IgD-negative memory B cell (primary cell): ENCODE data around the gene THSD4. TPM values are rescaled to one million over a fixed set of nuclear protein-coding genes. Genes with fewer than 3 reads are reported as not detected.
A peak's percentile ranks its signal among the peaks of the same experiment; 100 is the strongest.
"Not testable (repeated sequence)": the region's sequence is repeated elsewhere in the genome, so short reads cannot be mapped to it uniquely, and the experiment has no call there.

ENCODE experiments used
- H3K27ac Mint-ChIP-seq, 3 donors: one replicate each; pipeline ENCODE4 v1.8.0; 2020 to 2022; ENCODE audit warnings: mild to moderate bottlenecking in 3 of 3, mixed read lengths in 3 of 3, moderate library complexity in 1 of 3
- H3K27me3 Mint-ChIP-seq: one replicate; pipeline ENCODE4 v1.8.0; 2021; ENCODE audit warnings: mixed read lengths
- H3K36me3 Mint-ChIP-seq: one replicate; pipeline ENCODE4 v1.8.0; 2020; ENCODE audit warnings: mild to moderate bottlenecking, mixed read lengths
- H3K4me1 Mint-ChIP-seq, 3 donors: one replicate each; pipeline ENCODE4 v1.8.0; 2020 to 2022; ENCODE audit warnings: mixed read lengths in 3 of 3, mild to moderate bottlenecking in 1 of 3
- H3K4me3 Mint-ChIP-seq, 4 donors: one replicate each; pipeline ENCODE4 v1.8.0; 2020 to 2022; ENCODE audit warnings: mild to moderate bottlenecking in 4 of 4, mixed read lengths in 4 of 4, moderate library complexity in 3 of 4
- H3K9me3 Mint-ChIP-seq, 3 donors: one replicate each; pipeline ENCODE4 v1.8.0; 2020 to 2021; ENCODE audit warnings: mixed read lengths in 3 of 3, mild to moderate bottlenecking in 1 of 3
- polyA plus RNA-seq: library from polyadenylated mRNA; unstranded; fragments of 300-500 nt; fragmentation: Illumina TruSeq; gene quantifications from one replicate; pipeline ENCODE4 v1.2.3, GENCODE V29; 2021

THSD4 gene
- polyA plus RNA-seq, 1 donor from 2014 or later = not detected

GRCh38 chr15:71142780-71143179, 27.5 kb downstream of the THSD4 start:
- Mint-ChIP-seq H3K36me3 (no peaks in the 10 kb centered on the region), H3K27ac (no peak overlapping the region), H3K27me3 (peaks cover 2% of the 10 kb centered on the region), H3K4me1 (no peaks in the 10 kb centered on the region), H3K4me3 (no peak overlapping the region), H3K9me3 (peaks cover 2 to 3% (median 3%) of the 10 kb centered on the region in 3 donors)

- Mint-ChIP-seq H3K36me3 (no peaks in the 10 kb centered on the region), H3K27me3 (no peaks in the 10 kb centered on the region), H3K27ac (no peak overlapping the region), H3K9me3 (peaks cover 0 to 3% (median 0%) of the 10 kb centered on the region in 3 donors), H3K4me1 (no peaks in the 10 kb centered on the region), H3K4me3 (no peak overlapping the region)
Measured at GRCh38 chr15:71143373-71144310, 28.4 kb downstream of the THSD4 start.

DNA sequence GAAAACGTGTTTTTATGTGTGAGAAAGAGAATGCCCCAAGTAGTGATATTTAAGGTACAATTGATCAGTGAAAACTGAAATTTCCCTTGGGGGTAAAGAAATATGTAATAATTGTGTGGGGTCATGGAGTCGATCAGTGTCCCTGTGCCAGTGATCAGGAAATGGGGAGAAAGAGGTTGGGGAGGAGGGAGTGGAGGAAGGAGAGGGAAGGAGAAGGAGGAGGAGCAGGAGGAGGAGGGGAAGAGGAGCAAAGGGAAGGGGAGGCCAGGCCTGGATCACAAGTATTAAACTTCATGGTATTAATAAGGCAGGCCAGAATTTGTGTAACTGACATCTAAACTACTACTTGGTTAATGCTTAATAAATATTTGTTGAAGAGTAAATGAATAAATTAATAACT, 30.4 kb downstream of the THSD4 start:
- H3K27ac Mint-ChIP-seq = no peak overlapping the region
- no peaks in the 10 kb centered on the region for H3K27me3 Mint-ChIP-seq
- H3K4me1 Mint-ChIP-seq = no peaks in the 10 kb centered on the region
- H3K9me3 Mint-ChIP-seq = peaks cover 0 to 3% (median 0%) of the 10 kb centered on the region in 3 donors
- peaks cover 1% of the 10 kb centered on the region for H3K36me3 Mint-ChIP-seq
- H3K4me3 Mint-ChIP-seq = no peak overlapping the region

GRCh38 chr15:71146580-71146982, 31.3 kb downstream of the THSD4 start:
- no peaks in the 10 kb centered on the region for H3K27me3 Mint-ChIP-seq
- H3K9me3 Mint-ChIP-seq = peaks cover 0 to 3% (median 0%) of the 10 kb centered on the region in 3 donors
- peaks cover 1% of the 10 kb centered on the region for H3K36me3 Mint-ChIP-seq
- no peak overlapping the region for H3K27ac Mint-ChIP-seq
- H3K4me1 Mint-ChIP-seq = no peaks in the 10 kb centered on the region
- no peak overlapping the region for H3K4me3 Mint-ChIP-seq

- Mint-ChIP-seq H3K4me3 (peak overlapping the region in 1 of 4 donors; percentile 37), H3K36me3 (peaks cover 1% of the 10 kb centered on the region), H3K4me1 (no peaks in the 10 kb centered on the region), H3K27me3 (no peaks in the 10 kb centered on the region), H3K27ac (no peak overlapping the region), H3K9me3 (peaks cover 0 to 3% (median 0%) of the 10 kb centered on the region in 3 donors)
Measured at GRCh38 chr15:71148048-71148447, 32.8 kb downstream of the THSD4 start.

DNA sequence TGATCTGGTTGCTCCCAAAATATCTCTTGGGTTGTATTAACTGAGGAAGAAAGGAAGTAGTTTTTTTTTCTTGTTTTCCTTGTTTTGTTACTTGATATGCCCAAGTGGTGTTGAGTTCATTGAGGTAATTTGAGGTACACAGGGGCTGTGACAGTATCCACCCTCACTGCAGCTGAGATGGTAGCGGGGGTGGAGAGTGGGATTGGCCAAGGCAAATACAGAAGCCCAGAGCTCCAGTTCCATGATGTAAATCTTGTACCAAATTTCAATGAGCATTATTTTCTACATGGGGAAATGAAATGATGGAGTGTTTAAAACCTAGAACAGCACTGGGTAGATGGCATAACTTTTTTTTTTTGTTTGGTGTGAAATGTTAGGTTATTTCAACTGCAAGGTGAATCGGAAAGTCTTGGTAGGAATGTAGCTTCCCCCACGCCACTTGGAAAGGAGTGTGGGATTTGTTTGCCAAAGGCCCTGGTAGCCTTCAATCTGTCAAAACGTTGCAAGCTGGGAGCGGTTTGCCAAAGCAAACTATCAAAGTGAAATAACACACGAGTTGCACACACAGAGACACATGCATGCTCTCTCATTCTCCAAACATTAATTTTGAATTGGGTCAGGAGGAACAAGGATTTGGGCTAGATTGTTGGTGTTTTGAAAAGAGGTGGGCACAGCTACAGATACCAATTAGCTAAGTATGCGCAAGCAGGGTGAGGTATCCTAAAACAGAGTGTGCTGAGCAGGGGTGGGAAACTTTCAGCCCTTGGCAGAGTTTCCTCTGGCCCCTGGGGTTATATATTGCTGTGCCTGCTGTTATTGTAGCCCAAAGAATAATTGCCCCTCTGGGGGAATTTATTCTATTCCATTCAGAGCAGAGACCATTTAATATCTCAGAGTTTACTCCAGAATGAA, 34.6 kb downstream of the THSD4 start:
- no peak overlapping the region for H3K27ac Mint-ChIP-seq
- H3K36me3 Mint-ChIP-seq = peaks cover 1% of the 10 kb centered on the region
- peaks cover 2% of the 10 kb centered on the region for H3K27me3 Mint-ChIP-seq
- no peak overlapping the region for H3K4me3 Mint-ChIP-seq
- no peaks in the 10 kb centered on the region for H3K9me3 Mint-ChIP-seq
- H3K4me1 Mint-ChIP-seq = no peaks in the 10 kb centered on the region

DNA sequence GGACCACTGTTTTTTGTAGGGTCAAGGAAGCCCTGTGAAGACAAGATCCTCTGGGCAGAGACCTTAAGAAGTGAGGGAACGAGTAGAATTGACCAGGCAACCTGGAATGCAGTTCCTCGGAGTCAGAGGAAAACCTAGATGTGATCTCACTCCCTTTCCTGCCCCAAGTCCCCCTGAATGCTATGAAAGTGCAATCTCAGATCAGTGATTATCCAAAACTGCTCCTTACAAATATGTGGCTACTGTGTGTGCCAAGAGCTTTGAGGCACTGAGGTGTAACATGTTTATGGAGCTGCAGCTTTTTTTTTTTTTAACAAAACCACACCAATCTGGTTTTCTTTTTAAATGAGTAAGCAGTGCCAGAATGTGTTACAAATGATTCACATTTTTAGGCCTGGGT, 35.8 kb downstream of the THSD4 start:
- peaks cover 2% of the 10 kb centered on the region for H3K27me3 Mint-ChIP-seq
- H3K27ac Mint-ChIP-seq = no peak overlapping the region
- peaks cover 1% of the 10 kb centered on the region for H3K36me3 Mint-ChIP-seq
- no peak overlapping the region for H3K4me3 Mint-ChIP-seq
- H3K9me3 Mint-ChIP-seq = no peaks in the 10 kb centered on the region
- no peaks in the 10 kb centered on the region for H3K4me1 Mint-ChIP-seq

DNA sequence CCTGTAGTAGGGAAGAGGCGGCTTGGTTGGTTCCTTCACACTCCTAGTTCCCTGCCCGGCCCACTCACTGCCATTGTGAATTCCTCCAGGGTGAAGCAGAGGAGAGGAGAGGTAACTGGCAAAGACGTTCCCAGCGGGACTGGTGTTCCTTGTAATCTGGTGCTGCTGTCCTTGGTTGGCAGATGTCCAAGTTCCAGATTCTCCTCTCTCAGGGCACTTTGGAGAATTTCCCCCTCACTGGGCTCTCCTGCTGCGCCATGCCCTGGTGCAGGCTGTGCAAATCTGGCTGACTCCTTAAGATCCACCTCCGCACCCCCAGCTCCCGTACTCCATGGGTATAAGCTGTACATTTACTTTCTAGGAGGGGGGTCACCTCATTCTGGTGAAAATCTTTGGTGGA, 37.3 kb downstream of the THSD4 start:
- no peak overlapping the region for H3K4me3 Mint-ChIP-seq
- H3K27me3 Mint-ChIP-seq = peaks cover 2% of the 10 kb centered on the region
- H3K27ac Mint-ChIP-seq = no peak overlapping the region
- H3K4me1 Mint-ChIP-seq = no peaks in the 10 kb centered on the region
- H3K9me3 Mint-ChIP-seq = no peaks in the 10 kb centered on the region
- H3K36me3 Mint-ChIP-seq = peaks cover 1% of the 10 kb centered on the region

- Mint-ChIP-seq H3K4me3 (no peak overlapping the region), H3K4me1 (no peaks in the 10 kb centered on the region), H3K27ac (no peak overlapping the region), H3K9me3 (no peaks in the 10 kb centered on the region), H3K27me3 (peaks cover 2% of the 10 kb centered on the region), H3K36me3 (peaks cover 1% of the 10 kb centered on the region)
Measured at GRCh38 chr15:71153823-71154524, 38.7 kb downstream of the THSD4 start.

DNA sequence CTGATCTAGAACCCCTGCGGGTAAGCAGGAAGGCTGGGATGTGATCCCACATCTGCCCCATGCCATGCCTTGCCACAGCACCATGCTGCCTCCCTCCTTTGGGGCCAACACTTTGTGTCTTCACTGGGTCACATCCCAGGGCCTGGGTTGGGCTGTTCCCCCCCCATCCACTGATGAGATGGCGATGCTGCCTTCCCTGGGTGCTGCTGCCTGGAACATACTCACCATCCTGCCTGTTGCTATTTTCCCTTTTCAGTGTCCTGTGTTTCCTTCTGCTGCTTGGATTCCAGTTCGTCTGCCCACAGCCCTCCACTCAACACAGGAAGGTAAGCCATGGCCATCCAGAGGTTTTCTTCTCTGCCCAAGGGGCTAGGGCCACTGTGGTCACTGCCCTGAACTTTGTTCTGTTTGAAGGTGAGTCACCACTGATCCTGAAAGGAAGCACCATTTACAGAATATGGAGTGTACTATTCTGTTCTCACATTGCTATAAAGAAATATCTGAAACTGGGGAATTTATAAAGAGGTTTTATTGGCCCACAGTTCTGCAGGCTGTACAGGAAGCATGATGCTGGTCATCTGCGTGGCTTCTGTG, 39.4 kb downstream of the THSD4 start:
- Mint-ChIP-seq H3K9me3 (no peaks in the 10 kb centered on the region), H3K36me3 (no peaks in the 10 kb centered on the region), H3K27ac (no peak overlapping the region), H3K27me3 (peaks cover 3% of the 10 kb centered on the region), H3K4me3 (no peak overlapping the region), H3K4me1 (no peaks in the 10 kb centered on the region)

- no peaks in the 10 kb centered on the region for H3K36me3 Mint-ChIP-seq
- no peaks in the 10 kb centered on the region for H3K4me1 Mint-ChIP-seq
- peak overlapping the region in 1 of 3 donors; percentile 5 for H3K27ac Mint-ChIP-seq
- H3K4me3 Mint-ChIP-seq = no peak overlapping the region
- H3K9me3 Mint-ChIP-seq = no peaks in the 10 kb centered on the region
- peaks cover 3% of the 10 kb centered on the region for H3K27me3 Mint-ChIP-seq
Measured at GRCh38 chr15:71155534-71155933, 40.3 kb downstream of the THSD4 start.

- Mint-ChIP-seq H3K27me3 (peaks cover 6% of the 10 kb centered on the region), H3K4me3 (no peak overlapping the region), H3K27ac (no peak overlapping the region), H3K9me3 (peaks cover 3 to 17% (median 8%) of the 10 kb centered on the region in 3 donors), H3K4me1 (no peaks in the 10 kb centered on the region), H3K36me3 (peaks cover 1% of the 10 kb centered on the region)
Measured at GRCh38 chr15:71160976-71161375, 45.7 kb downstream of the THSD4 start.

DNA sequence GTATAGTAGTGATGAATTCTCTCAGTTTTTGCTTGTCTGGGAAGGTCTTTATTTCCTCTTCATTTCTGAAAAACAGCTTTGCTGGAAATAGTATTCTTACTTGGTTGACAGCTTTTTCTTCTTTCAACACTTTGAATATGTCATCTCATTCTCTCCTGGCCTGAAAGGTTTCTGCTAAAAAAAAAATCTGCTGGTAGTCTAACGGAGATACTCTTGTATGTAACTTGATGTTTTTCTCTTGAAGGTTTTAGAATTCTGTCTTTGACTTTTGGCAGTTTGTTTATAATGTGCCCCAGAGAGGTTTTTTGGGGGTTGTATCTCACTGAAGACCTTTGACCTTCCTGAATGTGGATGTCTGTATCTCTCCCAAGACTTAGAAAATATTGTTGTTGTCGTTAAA, 47.0 kb downstream of the THSD4 start:
- peaks cover 3 to 17% (median 8%) of the 10 kb centered on the region in 3 donors for H3K9me3 Mint-ChIP-seq
- H3K4me1 Mint-ChIP-seq = no peaks in the 10 kb centered on the region
- no peak overlapping the region for H3K4me3 Mint-ChIP-seq
- no peak overlapping the region for H3K27ac Mint-ChIP-seq
- peaks cover 1% of the 10 kb centered on the region for H3K36me3 Mint-ChIP-seq
- peaks cover 9% of the 10 kb centered on the region for H3K27me3 Mint-ChIP-seq

DNA sequence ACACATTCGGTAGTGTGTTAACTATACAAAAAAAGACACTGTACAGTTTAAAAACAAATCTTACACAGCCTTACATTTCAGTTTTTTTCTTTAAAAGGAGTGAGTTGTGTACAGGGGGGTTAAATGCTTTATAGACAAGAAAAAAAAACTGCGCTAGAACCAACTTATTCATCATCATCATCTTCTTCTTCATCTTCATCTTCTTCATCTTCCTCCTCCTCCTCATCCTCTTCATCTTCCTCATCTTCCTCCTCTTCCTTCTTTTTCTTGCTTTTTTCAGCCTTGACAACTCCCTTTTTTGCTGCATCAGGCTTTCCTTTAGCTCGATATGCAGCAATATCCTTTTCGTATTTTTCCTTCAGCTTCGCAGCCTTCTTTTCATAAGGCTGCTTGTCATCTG, 49.3 kb downstream of the THSD4 start:
- not testable (repeated sequence) for H3K27ac Mint-ChIP-seq, H3K4me1 Mint-ChIP-seq, H3K4me3 Mint-ChIP-seq, H3K36me3 Mint-ChIP-seq, H3K27me3 Mint-ChIP-seq
- H3K9me3 Mint-ChIP-seq = peaks cover 3 to 26% (median 8%) of the 10 kb centered on the region in 3 donors
